ENCODE measurements around the gene SLC15A2.

Gene SLC15A2

DNA sequence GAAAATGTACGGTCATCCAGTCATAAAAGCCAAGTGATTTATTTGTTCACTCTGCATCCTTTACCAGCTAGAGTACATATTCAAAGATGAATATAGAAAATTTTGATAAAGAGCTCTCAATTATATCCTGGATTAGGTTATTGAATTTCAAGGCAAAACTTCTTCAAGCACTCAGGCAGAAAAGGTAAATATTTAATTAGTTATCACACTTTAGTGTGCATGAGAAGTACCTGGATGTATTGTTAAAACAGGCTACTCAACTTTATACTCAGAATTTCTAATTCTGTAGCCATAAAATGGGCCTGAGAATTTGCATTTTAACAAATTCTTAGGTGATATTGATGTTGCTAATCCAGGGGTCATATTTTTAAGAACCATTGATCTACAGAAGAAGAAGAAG, 82.5 kb downstream of the SLC15A2 start:
- no peak for DNase-seq (ENCODE audit: low read depth, low spot score)
- no peak overlapping the region for H3K4me3 ChIP-seq (ENCODE audit: low read length)

- no peak overlapping the region for H3K4me3 ChIP-seq (ENCODE audit: low read length)
Observed at GRCh38 chr3:121979246-121979645, 85.0 kb downstream of the SLC15A2 start.

DNA sequence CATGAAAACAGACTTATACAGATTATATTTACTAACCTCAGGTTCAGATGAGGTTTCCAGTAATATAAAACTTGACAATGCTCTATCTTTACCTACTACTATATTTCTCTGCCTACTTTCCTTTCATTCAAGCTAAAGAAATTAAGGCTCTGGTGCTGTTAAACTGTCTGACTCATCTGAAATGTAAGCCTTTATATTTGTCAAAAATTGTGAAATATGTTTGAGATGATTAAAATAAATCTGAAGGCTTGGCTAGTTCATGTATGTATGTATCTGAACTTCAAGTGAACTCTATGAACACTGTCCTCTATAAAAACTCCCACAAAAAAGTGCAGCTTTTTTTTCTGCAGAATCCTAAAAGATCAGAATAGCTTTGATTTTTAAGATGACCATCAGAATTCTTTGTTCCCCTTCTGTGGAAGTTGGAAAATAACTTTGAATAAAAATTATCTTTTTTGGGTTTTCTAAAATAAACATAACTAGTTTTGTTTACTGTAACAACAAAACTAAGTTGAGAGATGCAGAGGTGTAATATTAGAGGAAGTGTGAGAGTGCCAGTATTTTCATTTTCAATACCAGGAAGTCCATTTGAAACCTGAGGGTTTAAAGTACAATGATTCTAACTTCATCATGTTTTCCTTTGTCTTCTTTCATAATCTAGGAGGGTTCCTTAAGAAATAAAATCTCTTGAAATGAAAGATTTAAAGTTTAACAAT, 85.7 kb downstream of the SLC15A2 start:
- DNase-seq (ENCODE audit: low read depth, low spot score), result no peak

More at GRCh38 chr3:121979246-121979645, 85.0 kb downstream of the SLC15A2 start:
- DNase-seq (ENCODE audit: low read depth, low spot score), result no peak

DNA sequence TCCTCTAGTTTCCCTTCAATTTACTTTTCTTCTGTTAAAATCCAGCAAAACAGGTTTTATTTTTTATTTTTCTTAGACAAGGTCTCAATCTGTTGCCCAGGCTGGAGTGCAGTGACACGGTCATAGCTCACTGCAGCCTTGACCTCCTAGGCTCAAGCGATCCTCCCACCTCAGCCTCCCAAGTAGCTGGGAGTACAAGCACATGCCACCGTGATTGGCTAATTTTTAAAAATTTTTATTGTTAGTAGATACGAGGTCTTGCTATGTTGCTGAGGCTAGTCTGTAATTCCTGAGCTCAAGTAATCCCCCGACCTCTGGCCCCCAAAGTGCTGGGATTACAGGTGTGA, 86.2 kb downstream of the SLC15A2 start:
- no peak overlapping the region for H3K4me3 ChIP-seq (ENCODE audit: low read length)
- DNase-seq (ENCODE audit: low read depth, low spot score), result no peak

More for the DNA sequence above, 85.7 kb downstream of the SLC15A2 start:
- no peak overlapping the region for H3K4me3 ChIP-seq (ENCODE audit: low read length)

- H3K4me3 ChIP-seq (ENCODE audit: low read length), result no peak overlapping the region
- peak; percentile 80 for DNase-seq (ENCODE audit: low read depth, low spot score)
Observed at GRCh38 chr3:121981473-121981872, 87.3 kb downstream of the SLC15A2 start.

- no peak overlapping the region for H3K4me3 ChIP-seq (ENCODE audit: low read length)
- DNase-seq (ENCODE audit: low read depth, low spot score), result no peak
Observed at GRCh38 chr3:121985846-121986245, 91.6 kb downstream of the SLC15A2 start.

DNA sequence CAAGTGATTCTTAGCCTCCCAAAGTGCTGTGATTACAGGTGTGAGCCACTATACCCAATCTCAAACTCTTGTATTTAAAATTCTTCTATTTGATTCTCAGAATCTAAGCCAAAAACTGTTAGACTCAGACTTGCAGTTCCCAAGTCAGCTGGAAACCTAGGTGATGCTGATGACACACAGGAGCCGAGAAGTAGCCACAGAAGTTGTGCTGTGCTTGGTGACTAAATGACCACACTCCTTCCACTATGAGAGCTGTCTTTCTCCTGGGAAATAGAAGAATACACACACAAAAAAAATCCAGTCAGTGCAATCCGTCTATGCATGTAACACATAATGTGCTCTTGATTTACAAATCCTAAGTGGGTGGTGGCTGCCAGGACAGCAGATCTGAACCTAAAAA, 93.9 kb downstream of the SLC15A2 start:
- DNase-seq (ENCODE audit: low read depth, low spot score), result no peak

GRCh38 chr3:121989943-121990342, 95.7 kb downstream of the SLC15A2 start:
- DNase-seq (ENCODE audit: low read depth, low spot score), result no peak
- H3K4me3 ChIP-seq (ENCODE audit: low read length), result no peak overlapping the region

More for the DNA sequence above, 93.9 kb downstream of the SLC15A2 start:
- no peak overlapping the region for H3K4me3 ChIP-seq (ENCODE audit: low read length)

DNA sequence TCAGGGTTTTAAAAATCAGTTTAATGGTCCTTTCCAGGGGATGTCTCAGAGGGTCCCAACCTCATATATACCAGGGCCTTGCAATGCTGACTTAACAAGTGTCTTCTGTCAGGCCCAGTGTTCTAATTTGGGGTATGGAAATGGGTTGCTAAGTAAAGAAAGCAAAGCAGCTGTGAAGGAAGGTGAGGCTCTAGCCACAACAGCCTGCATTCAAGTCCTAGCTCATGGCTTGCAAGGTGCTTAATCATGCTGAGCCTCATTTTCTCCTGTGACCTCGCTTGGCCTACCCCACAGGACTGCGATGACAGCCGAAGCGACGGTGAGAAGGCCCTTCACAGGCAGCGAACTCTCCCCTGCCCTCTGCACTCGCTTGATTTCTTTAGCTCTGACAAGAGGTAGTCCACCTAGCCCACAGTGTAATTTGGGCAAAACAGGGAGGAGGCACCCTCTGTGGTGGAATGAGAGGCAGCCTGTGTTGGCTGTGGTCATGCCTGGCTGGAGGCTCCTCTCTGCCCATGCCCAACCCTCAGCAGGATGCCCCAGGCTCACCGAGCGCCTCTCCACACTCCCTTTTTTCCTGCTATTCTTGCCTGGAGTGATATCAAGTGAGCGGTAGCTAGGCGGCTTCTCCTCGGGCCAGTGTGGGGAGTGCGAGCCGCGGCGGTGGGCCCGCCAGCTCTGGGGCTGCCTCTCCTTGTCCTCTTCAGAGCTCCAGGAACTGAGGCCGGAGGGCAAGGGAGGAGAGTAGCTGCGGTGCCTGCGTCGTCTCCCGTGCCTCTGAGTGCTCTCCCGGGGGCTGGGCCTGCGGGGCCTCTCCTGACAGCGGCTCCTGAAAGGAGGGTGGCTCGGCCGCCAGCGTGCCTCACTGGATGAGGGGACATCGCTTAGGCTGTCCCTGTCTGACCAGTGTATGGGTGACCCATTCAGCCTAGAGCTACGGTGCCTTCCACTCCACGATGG, 98.7 kb downstream of the SLC15A2 start:
- no peak overlapping the region for H3K4me3 ChIP-seq (ENCODE audit: low read length)
- DNase-seq (ENCODE audit: low read depth, low spot score), result no peak
